K562 (cell line): ENCODE measurements around the gene BET1L. TPM values are rescaled to one million over a fixed set of nuclear protein-coding genes. Genes with fewer than 3 reads are reported as not detected.

Experiments
- BRCA1 ChIP-seq, 2 experiments: fragments of 450-650 bp in 1 of 2; sonication (generic) in 1 of 2; formaldehyde crosslinking in 1 of 2; IDR thresholded peaks; 2 replicates each; pipeline versions ENCODE4 v1.5.0 to v1.6.1; 2017 to 2020; ENCODE audit warnings: mild to moderate bottlenecking in 1 of 2, missing genetic modification reagents in 1 of 2
- C11orf30 ChIP-seq: fragments of 450-650 bp; IDR thresholded peaks from 2 replicates; pipeline ENCODE4 v1.6.1; 2016; ENCODE audit warnings: low read depth, mild to moderate bottlenecking
- KDM5B ChIP-seq: fragments of 200-600 bp; sonication (generic); IDR thresholded peaks from 2 replicates; pipeline ENCODE4 v1.6.1; 2012; ENCODE audit warnings: low read depth, mild to moderate bottlenecking, moderate library complexity, low read length, control low read depth, inconsistent platforms; ENCODE audit not compliant: insufficient replicate concordance
- KLF6 ChIP-seq: fragments of 250-450 bp; sonication (Bioruptor Pico); IDR thresholded peaks from 2 replicates; pipeline ENCODE4 v1.4.0; 2020; ENCODE audit warnings: mild to moderate bottlenecking, moderate library complexity, borderline replicate concordance
- L3MBTL2 ChIP-seq: fragments of 450-650 bp; IDR thresholded peaks from 2 replicates; pipeline ENCODE4 v1.6.1; 2016; ENCODE audit warnings: mild to moderate bottlenecking, moderate library complexity
- MIER1 ChIP-seq: fragments of 450-650 bp; IDR thresholded peaks from 2 replicates; pipeline ENCODE4 v1.6.1; 2016; ENCODE audit warnings: antibody characterized with exemption, mild to moderate bottlenecking, low read depth
- MTA1 ChIP-seq: fragments of 450-650 bp; IDR thresholded peaks from 2 replicates; pipeline ENCODE4 v1.6.1; 2017; ENCODE audit warnings: borderline replicate concordance
- MTF1 ChIP-seq: fragments of 250-450 bp; sonication (Bioruptor Pico); IDR thresholded peaks from 2 replicates; pipeline ENCODE4 v1.9.0; 2021; ENCODE audit warnings: moderate library complexity, mild to moderate bottlenecking, inconsistent platforms, borderline replicate concordance
- NFE2 ChIP-seq: IDR thresholded peaks from 2 replicates; pipeline ENCODE4 v1.6.1; 2014; ENCODE audit warnings: antibody characterized with exemption, low read depth
- PPARD ChIP-seq: fragments of 250-450 bp; sonication (Bioruptor Pico); IDR thresholded peaks from 2 replicates; pipeline ENCODE4 v1.8.0; 2022; ENCODE audit warnings: inconsistent platforms, mild to moderate bottlenecking, moderate library complexity
- SPI1 ChIP-seq: IDR thresholded peaks from 2 replicates; pipeline ENCODE4 v1.6.1; 2011; ENCODE audit warnings: low read depth, low read length, control low read depth, borderline replicate concordance
- TCF7 ChIP-seq: sonication (generic); IDR thresholded peaks from 2 replicates; pipeline ENCODE4 v1.6.1; 2016; ENCODE audit warnings: antibody characterized with exemption, borderline replicate concordance
- ZNF232 ChIP-seq: sonication (generic); formaldehyde crosslinking; IDR thresholded peaks from 2 replicates; pipeline ENCODE4 v1.8.0; 2022; ENCODE audit warnings: mild to moderate bottlenecking, missing genetic modification reagents
- polyA plus RNA-seq, 8 experiments: library from polyadenylated mRNA; depleted of rRNA in 4 of 8; stranded (reverse) in 5 of 8; unstranded in 3 of 8; fragments of >200 nt; fragmentation: Nextera tagmentation in 2 of 8; fragmentation: Illumina TruSeq in 1 of 8; extraction: Ambion mirVana in 2 of 8; extraction: Trizol in 1 of 8; gene quantifications; 2 replicates each; pipeline versions ENCODE4 v1.2.1 to v1.2.3, GENCODE V29; 2011 to 2014; ENCODE audit warnings: inconsistent platforms in 1 of 8, missing spikeins in 1 of 8
- total RNA-seq, 7 experiments: library from RNA; depleted of rRNA in 6 of 7; stranded (reverse); fragments of >200 nt in 6 of 7; fragmentation: Illumina TruSeq in 2 of 7; extraction: Trizol in 2 of 7; gene quantifications; 2 replicates each; pipeline versions ENCODE4 v1.2.1 to v1.2.3, GENCODE V29; 2011 to 2021; ENCODE audit warnings: low replicate concordance in 1 of 7
- TF ChIP-seq, protein P1 (sequence below), 2 experiments: IDR thresholded peaks in 1 of 2; conservative IDR thresholded peaks in 1 of 2; 2 replicates each; pipeline ENCODE4 v1.6.1; 2016; ENCODE audit warnings: low read depth in 2 of 2, mild to moderate bottlenecking in 1 of 2, missing compliant biosample characterization in 1 of 2, missing genetic modification characterization in 1 of 2, moderate library complexity in 1 of 2
- TF ChIP-seq, protein P2 (sequence below): fragments of 450-650 bp; IDR thresholded peaks from 2 replicates; pipeline ENCODE4 v1.6.1; 2016; ENCODE audit warnings: mild to moderate bottlenecking
- TF ChIP-seq, protein P3 (sequence below): fragments of 250-450 bp; sonication (Bioruptor Pico); IDR thresholded peaks from 2 replicates; pipeline ENCODE4 v1.5.0; 2020; ENCODE audit warnings: mild to moderate bottlenecking
- TF ChIP-seq, protein P4 (sequence below): fragments of 250-450 bp; sonication (Bioruptor Pico); IDR thresholded peaks from 2 replicates; pipeline ENCODE4 v1.8.0; 2021; ENCODE audit warnings: borderline replicate concordance, mild to moderate bottlenecking, moderate library complexity; ENCODE audit not compliant: poor library complexity, severe bottlenecking
- TF ChIP-seq, protein P5 (sequence below): fragments of 250-450 bp; sonication (Bioruptor Pico); IDR thresholded peaks from 2 replicates; pipeline ENCODE4 v1.5.0; 2021

The BET1L gene
- total and polyA plus RNA-seq, 9 of the 15 experiments (the other 6 are each of a cell fraction or from before 2014, with no cell fraction given): 9.9 to 69.1 (median 19.9) TPM

DNA sequence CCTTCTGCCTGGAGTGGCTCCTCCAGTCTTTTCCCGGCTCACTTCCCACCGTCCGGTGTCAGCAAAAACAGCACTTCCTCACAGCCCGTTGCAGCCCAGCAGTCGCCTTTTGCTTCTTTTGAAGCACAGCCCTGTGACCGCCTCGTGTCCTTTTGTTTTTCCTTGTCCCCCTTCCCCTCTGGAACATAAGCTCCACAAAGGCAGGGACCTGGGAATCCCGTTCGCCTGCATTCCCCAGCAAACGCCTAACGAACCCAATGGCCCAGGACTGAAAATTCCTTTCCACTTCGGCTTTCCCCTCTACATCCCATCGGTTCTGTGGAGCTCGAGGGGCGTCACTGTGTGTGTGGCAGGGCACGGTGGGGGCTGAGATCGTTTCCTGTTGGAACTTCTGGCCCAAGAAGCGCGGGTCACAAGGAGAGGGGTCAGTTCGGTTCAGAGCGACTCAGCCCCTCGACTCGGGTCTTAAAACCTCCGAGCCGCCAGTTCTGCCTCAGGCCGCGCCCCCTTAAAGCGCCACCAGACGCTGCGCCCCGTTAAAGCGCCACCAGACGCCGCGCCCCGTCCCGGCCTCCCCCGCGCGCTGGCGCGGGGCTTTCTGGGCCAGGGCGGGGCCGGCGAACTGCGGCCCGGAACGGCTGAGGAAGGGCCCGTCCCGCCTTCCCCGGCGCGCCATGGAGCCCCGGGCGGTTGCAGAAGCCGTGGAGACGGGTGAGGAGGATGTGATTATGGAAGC, 1.1 kb upstream of the BET1L start (continued):
- TF ChIP-seq PPARD (no peak), TCF7 (no peak), MIER1 (no peak), BRCA1 (IDR thresholded peaks at IDR 0.05) (no peak), BRCA1 (CRISPR knock-in tag; IDR thresholded peaks at IDR 0.05) (no peak), MTA1 (no peak), SPI1 (peak; percentile 62; the same call in 1 of the 2 replicates), KLF6 (CRISPR knock-in tag) (no peak), ZNF232 (CRISPR knock-in tag) (no peak), L3MBTL2 (peak; percentile 57; the same call in 1 of the 2 replicates), C11orf30 (peak; percentile 33; the same call in 1 of the 2 replicates), KDM5B (peak; percentile 67), MTF1 (CRISPR knock-in tag) (no peak), NFE2 (no peak)
- TF ChIP-seq, protein P1, sequence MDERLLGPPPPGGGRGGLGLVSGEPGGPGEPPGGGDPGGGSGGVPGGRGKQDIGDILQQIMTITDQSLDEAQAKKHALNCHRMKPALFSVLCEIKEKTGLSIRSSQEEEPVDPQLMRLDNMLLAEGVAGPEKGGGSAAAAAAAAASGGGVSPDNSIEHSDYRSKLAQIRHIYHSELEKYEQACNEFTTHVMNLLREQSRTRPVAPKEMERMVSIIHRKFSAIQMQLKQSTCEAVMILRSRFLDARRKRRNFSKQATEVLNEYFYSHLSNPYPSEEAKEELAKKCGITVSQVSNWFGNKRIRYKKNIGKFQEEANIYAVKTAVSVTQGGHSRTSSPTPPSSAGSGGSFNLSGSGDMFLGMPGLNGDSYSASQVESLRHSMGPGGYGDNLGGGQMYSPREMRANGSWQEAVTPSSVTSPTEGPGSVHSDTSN (CRISPR knock-in tag; IDR thresholded peaks at IDR 0.05; ENCODE audit: low read depth): no peak
- TF ChIP-seq, protein P1 (tag; conservative IDR thresholded peaks at IDR 0.05; ENCODE audit: low read depth): no peak
- TF ChIP-seq, protein P2, sequence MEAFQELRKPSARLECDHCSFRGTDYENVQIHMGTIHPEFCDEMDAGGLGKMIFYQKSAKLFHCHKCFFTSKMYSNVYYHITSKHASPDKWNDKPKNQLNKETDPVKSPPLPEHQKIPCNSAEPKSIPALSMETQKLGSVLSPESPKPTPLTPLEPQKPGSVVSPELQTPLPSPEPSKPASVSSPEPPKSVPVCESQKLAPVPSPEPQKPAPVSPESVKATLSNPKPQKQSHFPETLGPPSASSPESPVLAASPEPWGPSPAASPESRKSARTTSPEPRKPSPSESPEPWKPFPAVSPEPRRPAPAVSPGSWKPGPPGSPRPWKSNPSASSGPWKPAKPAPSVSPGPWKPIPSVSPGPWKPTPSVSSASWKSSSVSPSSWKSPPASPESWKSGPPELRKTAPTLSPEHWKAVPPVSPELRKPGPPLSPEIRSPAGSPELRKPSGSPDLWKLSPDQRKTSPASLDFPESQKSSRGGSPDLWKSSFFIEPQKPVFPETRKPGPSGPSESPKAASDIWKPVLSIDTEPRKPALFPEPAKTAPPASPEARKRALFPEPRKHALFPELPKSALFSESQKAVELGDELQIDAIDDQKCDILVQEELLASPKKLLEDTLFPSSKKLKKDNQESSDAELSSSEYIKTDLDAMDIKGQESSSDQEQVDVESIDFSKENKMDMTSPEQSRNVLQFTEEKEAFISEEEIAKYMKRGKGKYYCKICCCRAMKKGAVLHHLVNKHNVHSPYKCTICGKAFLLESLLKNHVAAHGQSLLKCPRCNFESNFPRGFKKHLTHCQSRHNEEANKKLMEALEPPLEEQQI: no peak
- TF ChIP-seq, protein P3, sequence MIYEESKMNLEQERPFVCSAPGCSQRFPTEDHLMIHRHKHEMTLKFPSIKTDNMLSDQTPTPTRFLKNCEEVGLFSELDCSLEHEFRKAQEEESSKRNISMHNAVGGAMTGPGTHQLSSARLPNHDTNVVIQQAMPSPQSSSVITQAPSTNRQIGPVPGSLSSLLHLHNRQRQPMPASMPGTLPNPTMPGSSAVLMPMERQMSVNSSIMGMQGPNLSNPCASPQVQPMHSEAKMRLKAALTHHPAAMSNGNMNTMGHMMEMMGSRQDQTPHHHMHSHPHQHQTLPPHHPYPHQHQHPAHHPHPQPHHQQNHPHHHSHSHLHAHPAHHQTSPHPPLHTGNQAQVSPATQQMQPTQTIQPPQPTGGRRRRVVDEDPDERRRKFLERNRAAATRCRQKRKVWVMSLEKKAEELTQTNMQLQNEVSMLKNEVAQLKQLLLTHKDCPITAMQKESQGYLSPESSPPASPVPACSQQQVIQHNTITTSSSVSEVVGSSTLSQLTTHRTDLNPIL (CRISPR knock-in tag): no peak
- TF ChIP-seq, protein P4, sequence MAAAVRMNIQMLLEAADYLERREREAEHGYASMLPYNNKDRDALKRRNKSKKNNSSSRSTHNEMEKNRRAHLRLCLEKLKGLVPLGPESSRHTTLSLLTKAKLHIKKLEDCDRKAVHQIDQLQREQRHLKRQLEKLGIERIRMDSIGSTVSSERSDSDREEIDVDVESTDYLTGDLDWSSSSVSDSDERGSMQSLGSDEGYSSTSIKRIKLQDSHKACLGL (CRISPR knock-in tag): no peak
- TF ChIP-seq, protein P5, sequence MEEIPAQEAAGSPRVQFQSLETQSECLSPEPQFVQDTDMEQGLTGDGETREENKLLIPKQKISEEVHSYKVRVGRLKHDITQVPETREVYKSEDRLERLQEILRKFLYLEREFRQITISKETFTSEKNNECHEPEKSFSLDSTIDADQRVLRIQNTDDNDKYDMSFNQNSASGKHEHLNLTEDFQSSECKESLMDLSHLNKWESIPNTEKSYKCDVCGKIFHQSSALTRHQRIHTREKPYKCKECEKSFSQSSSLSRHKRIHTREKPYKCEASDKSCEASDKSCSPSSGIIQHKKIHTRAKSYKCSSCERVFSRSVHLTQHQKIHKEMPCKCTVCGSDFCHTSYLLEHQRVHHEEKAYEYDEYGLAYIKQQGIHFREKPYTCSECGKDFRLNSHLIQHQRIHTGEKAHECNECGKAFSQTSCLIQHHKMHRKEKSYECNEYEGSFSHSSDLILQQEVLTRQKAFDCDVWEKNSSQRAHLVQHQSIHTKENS (CRISPR knock-in tag): no peak
